K562 (cell line): ENCODE data around the gene FTO. TPM values are rescaled to one million over a fixed set of nuclear protein-coding genes. Genes with fewer than 3 reads are reported as not detected.

Experiments used
- ATAC-seq: fragments of 200-7000 bp; cut with Tn5 transposase; 3 replicates; pipeline ENCODE4 v1.9.1; 2020; ENCODE audit warnings: moderate library complexity
- BruUV-seq: library from RNA; stranded (reverse); fragments of 400-500 nt; replicated peaks from 2 replicates; lab custom pipeline; 2021; lab: Mats Ljungman, UMichigan
- CTCF ChIA-PET: fragments of 300-600 bp; formaldehyde crosslinking; extraction: SDS; loops from one replicate; lab custom pipeline; 2021; ENCODE audit warnings: low intra/inter-chr PET ratio; lab: Yijun Ruan, JAX
- POLR2A ChIA-PET: fragments of 300-600, 350-650 bp; sonication (Branson Sonifier 250); formaldehyde crosslinking; extraction: SDS; loops from one replicate; lab custom pipeline; 2021; ENCODE audit warnings: antibody characterized with exemption, inconsistent platforms; lab: Yijun Ruan, JAX
- DNase-seq, 4 experiments: peaks; one replicate each; pipeline versions ENCODE4 v3.0.0 to v3.0.0-alpha.2; 2011 to 2018; ENCODE audit warnings: low spot score in 3 of 4, mixed read lengths in 3 of 4; ENCODE audit errors: extremely low read depth in 1 of 4
- FAIRE-seq: peaks from 2 replicates; lab custom pipeline; 2011; peaks lifted over from hg19 to GRCh38; lab: Jason Lieb, UNC
- H2AFZ ChIP-seq: 2 replicates; pipeline ENCODE4 v1.6.0; 2011; ENCODE audit warnings: low read depth, low read length, control low read depth, inconsistent platforms
- H3K27ac ChIP-seq: fragments of 200-600 bp; 3 replicates; pipeline ENCODE4 v1.8.0; 2011; ENCODE audit warnings: low read depth, mild to moderate bottlenecking, control low read depth, inconsistent platforms, low read length, moderate library complexity, mixed read lengths; ENCODE audit errors: extremely low read depth
- H3K27me3 ChIP-seq, 2 experiments: fragments of 300-600 bp in 1 of 2; 2 replicates in 1 of 2; 3 replicates in 1 of 2; pipeline versions ENCODE4 v1.6.0 to v1.8.0; 2011; ENCODE audit warnings: inconsistent platforms in 2 of 2, low read length in 2 of 2, mild to moderate bottlenecking in 1 of 2, mixed read lengths in 1 of 2, moderate library complexity in 1 of 2; ENCODE audit not compliant: control insufficient read depth in 2 of 2, insufficient read depth in 2 of 2
- H3K36me3 ChIP-seq: fragments of 300-600 bp; 3 replicates; pipeline ENCODE4 v1.8.0; 2011; ENCODE audit warnings: mild to moderate bottlenecking, low read length, inconsistent platforms; ENCODE audit not compliant: control insufficient read depth, insufficient read depth
- H3K4me1 ChIP-seq, 2 experiments: fragments of 200-600 bp in 1 of 2; replicated peaks in 1 of 2; 2 replicates in 1 of 2; 3 replicates in 1 of 2; pipeline versions ENCODE4 v1.5.1 to v1.8.0; 2011; ENCODE audit warnings: inconsistent platforms in 2 of 2, low read length in 2 of 2, mild to moderate bottlenecking in 1 of 2, mixed read lengths in 1 of 2, moderate library complexity in 1 of 2; ENCODE audit not compliant: control insufficient read depth in 2 of 2, insufficient read depth in 2 of 2
- H3K4me2 ChIP-seq: 2 replicates; pipeline ENCODE4 v1.6.1; 2011; ENCODE audit warnings: low read length, control low read depth, inconsistent platforms, mixed read lengths; ENCODE audit not compliant: insufficient read depth
- H3K4me3 ChIP-seq: fragments of 200-600 bp; sonication (generic), shearing (Covaris generic); 2 replicates; pipeline ENCODE4 v1.5.1; 2016; ENCODE audit warnings: control low read depth, inconsistent platforms
- H3K79me2 ChIP-seq: fragments of 200-600 bp; 3 replicates; pipeline ENCODE4 v1.8.0; 2011; ENCODE audit warnings: low read length, inconsistent platforms; ENCODE audit not compliant: control insufficient read depth, insufficient read depth
- H3K9ac ChIP-seq, 2 experiments: 2 replicates each; pipeline versions ENCODE4 v1.6.0 to v1.6.1; 2011; ENCODE audit warnings: low read depth in 2 of 2, low read length in 2 of 2, control low read depth in 1 of 2, inconsistent platforms in 1 of 2, mild to moderate bottlenecking in 1 of 2, mixed read lengths in 1 of 2; ENCODE audit not compliant: insufficient read depth in 1 of 2
- H3K9me1 ChIP-seq: one replicate; pipeline ENCODE4 v1.6.0; 2011; ENCODE audit warnings: inconsistent platforms, mild to moderate bottlenecking, low read length, moderate library complexity; ENCODE audit not compliant: control insufficient read depth, insufficient read depth
- H3K9me3 ChIP-seq: replicated peaks from 2 replicates; pipeline ENCODE4 v1.5.1; 2011; ENCODE audit warnings: low read depth, low read length, inconsistent platforms; ENCODE audit not compliant: control insufficient read depth, insufficient read depth
- H4K20me1 ChIP-seq: replicated peaks from 2 replicates; pipeline ENCODE4 v1.6.1; 2011; ENCODE audit warnings: low read length, inconsistent platforms, mixed read lengths; ENCODE audit not compliant: control insufficient read depth, insufficient read depth
- COPS2 ChIP-seq: fragments of 450-650 bp; conservative IDR thresholded peaks from 2 replicates; pipeline ENCODE4 v1.6.1; 2016; ENCODE audit warnings: mild to moderate bottlenecking, moderate library complexity
- DNMT1 ChIP-seq: fragments of 450-650 bp; IDR thresholded peaks from 2 replicates; pipeline ENCODE4 v1.6.1; 2016; ENCODE audit warnings: antibody characterized with exemption, mild to moderate bottlenecking
- ETV5 ChIP-seq: sonication (generic); formaldehyde crosslinking; IDR thresholded peaks from 2 replicates; pipeline ENCODE4 v1.4.0; 2020; ENCODE audit warnings: low read depth, mild to moderate bottlenecking, missing genetic modification reagents
- GTF2B ChIP-seq: IDR thresholded peaks from 2 replicates; pipeline ENCODE4 v1.6.1; 2011; ENCODE audit not compliant: insufficient read length; ENCODE audit errors: extremely low read depth
- IRF9 ChIP-seq: fragments of 450-650 bp; IDR thresholded peaks from 2 replicates; pipeline ENCODE4 v1.6.1; 2016; ENCODE audit warnings: missing biosample characterization, missing genetic modification characterization
- MTA2 ChIP-seq: fragments of 450-650 bp; IDR thresholded peaks from 2 replicates; pipeline ENCODE4 v1.6.1; 2016; ENCODE audit warnings: low read depth
- NR2F6 ChIP-seq: fragments of 450-650 bp; formaldehyde crosslinking; IDR thresholded peaks from 2 replicates; pipeline ENCODE4 v1.4.0; 2020; ENCODE audit warnings: mild to moderate bottlenecking
- PBX2 ChIP-seq, 2 experiments: IDR thresholded peaks in 1 of 2; conservative IDR thresholded peaks in 1 of 2; 2 replicates each; pipeline ENCODE4 v1.6.1; 2016; ENCODE audit warnings: low read depth in 2 of 2, mild to moderate bottlenecking in 1 of 2, missing compliant biosample characterization in 1 of 2, missing genetic modification characterization in 1 of 2, moderate library complexity in 1 of 2
- PCBP1 ChIP-seq: fragments of 200-400 bp; formaldehyde crosslinking; IDR thresholded peaks from 2 replicates; pipeline ENCODE4 v1.6.1; 2018; ENCODE audit warnings: mild to moderate bottlenecking, low read depth, low read length; ENCODE audit not compliant: poor library complexity, severe bottlenecking
- RCOR1 ChIP-seq, 2 experiments: IDR thresholded peaks; 2 replicates each; pipeline ENCODE4 v1.6.1; 2012; ENCODE audit warnings: low read depth in 2 of 2, low read length in 2 of 2, borderline replicate concordance in 1 of 2, improper control_type of control experiment in 1 of 2
- TEAD4 ChIP-seq, 2 experiments: sonication (generic) in 1 of 2; formaldehyde crosslinking in 1 of 2; IDR thresholded peaks; 2 replicates each; pipeline versions ENCODE4 v1.6.1 to v1.8.0; 2012 to 2022; ENCODE audit warnings: borderline replicate concordance in 1 of 2, inconsistent platforms in 1 of 2, low read length in 1 of 2, mild to moderate bottlenecking in 1 of 2, missing genetic modification reagents in 1 of 2
- ZNF263 ChIP-seq: sonication (generic); formaldehyde crosslinking; IDR thresholded peaks from 2 replicates; pipeline ENCODE4 v1.8.0; 2022; ENCODE audit warnings: mild to moderate bottlenecking, missing genetic modification reagents, borderline replicate concordance
- ZNF655 ChIP-seq: fragments of 250-450 bp; sonication (Bioruptor Pico); IDR thresholded peaks from 2 replicates; pipeline ENCODE4 v1.5.0; 2021
- ZNF778 ChIP-seq: fragments of 450-650 bp; formaldehyde crosslinking; IDR thresholded peaks from 2 replicates; pipeline ENCODE4 v1.4.0; 2020; ENCODE audit warnings: mild to moderate bottlenecking, moderate library complexity
- WGBS: fragments of 100-300 bp; shearing (Covaris generic); methylation state at CpG from one replicate; pipeline ENCODE4 v1.1.6; 2016; ENCODE audit warnings: low coverage, mixed read lengths; ENCODE audit not compliant: insufficient coverage; ENCODE audit errors: missing lambda C conversion rate; 5-methylcytosine and 5-hydroxymethylcytosine counted together
- in situ Hi-C: fragments of 300-500 bp; cut with MboI; formaldehyde crosslinking; loops from 4 replicates; pipeline ENCODE4 v1.15.0; 2018; ENCODE audit warnings: inconsistent platforms, mixed read lengths
- intact Hi-C: fragments of 100-400 bp; cut with micrococcal nuclease; formaldehyde crosslinking; loops from 2 replicates; pipeline ENCODE4 v1.14.2; 2022
- polyA plus RNA-seq, 8 experiments: library from polyadenylated mRNA; depleted of rRNA in 4 of 8; stranded (reverse) in 5 of 8; unstranded in 3 of 8; fragments of >200 nt; fragmentation: Nextera tagmentation in 2 of 8; fragmentation: Illumina TruSeq in 1 of 8; extraction: Ambion mirVana in 2 of 8; extraction: Trizol in 1 of 8; gene quantifications; 2 replicates each; pipeline versions ENCODE4 v1.2.1 to v1.2.3, GENCODE V29; 2011 to 2014; ENCODE audit warnings: inconsistent platforms in 1 of 8, missing spikeins in 1 of 8
- total RNA-seq, 7 experiments: library from RNA; depleted of rRNA in 6 of 7; stranded (reverse); fragments of >200 nt in 6 of 7; fragmentation: Illumina TruSeq in 2 of 7; extraction: Trizol in 2 of 7; gene quantifications; 2 replicates each; pipeline versions ENCODE4 v1.2.1 to v1.2.3, GENCODE V29; 2011 to 2021; ENCODE audit warnings: low replicate concordance in 1 of 7

The FTO gene
- total and polyA plus RNA-seq, 9 of the 15 experiments (the other 6 are each of a cell fraction or from before 2014, with no cell fraction given): 11.3 to 27.7 (median 25.5) TPM

- Histone ChIP-seq H3K27ac (no peak overlapping the region), H3K4me2 (no peak overlapping the region)
Measured at GRCh38 chr16:54102888-54103866, 399.2 kb downstream of the FTO start.

More at GRCh38 chr16:54102888-54103866, 399.2 kb downstream of the FTO start:
- Histone ChIP-seq H4K20me1 (no peaks in the 10 kb centered on the region; the same call in 1 of the 2 replicates), H3K36me3 (no peaks in the 10 kb centered on the region), H3K4me1 (no peaks in the 10 kb centered on the region), H2AFZ (no peak overlapping the region), H3K79me2 (no peaks in the 10 kb centered on the region), H3K9ac (no peak overlapping the region), H3K4me3 (no peak overlapping the region), H3K27me3 (peaks cover 2 to 8% of the 10 kb centered on the region in 2 experiments; a peak in 4 of 5 replicates), H3K9me1 (no peaks in the 10 kb centered on the region), H3K9me3 (no peaks in the 10 kb centered on the region)
- intact Hi-C loops (no loop called here), in situ Hi-C loops (no loop called here)
- BruUV-seq: no TSS peak
- POLR2A ChIA-PET: no interaction called here
- DNase-seq (no peak), FAIRE-seq (no peak), ATAC-seq (no peak)
- under 1% methylated on average over 10 of the region's 10 CpGs for WGBS
- TF ChIP-seq PCBP1 (no peak), MTA2 (no peak), NR2F6 (CRISPR knock-in tag) (no peak), ZNF263 (CRISPR knock-in tag) (no peak), ZNF778 (CRISPR knock-in tag) (no peak), GTF2B (no peak), TEAD4 (IDR thresholded peaks at IDR 0.05; ENCODE audit: low read length) (no peak), TEAD4 (CRISPR knock-in tag; IDR thresholded peaks at IDR 0.05; ENCODE audit: borderline replicate concordance) (no peak), DNMT1 (no peak), IRF9 (tag) (no peak), ZNF655 (CRISPR knock-in tag) (no peak), RCOR1 (IDR thresholded peaks at IDR 0.05; ENCODE audit: borderline replicate concordance in 1 of 2, low read depth in 2 of 2, low read length in 2 of 2) (no peak), COPS2 (no peak), ETV5 (CRISPR knock-in tag) (no peak), PBX2 (CRISPR knock-in tag; IDR thresholded peaks at IDR 0.05; ENCODE audit: low read depth) (no peak), PBX2 (tag; conservative IDR thresholded peaks at IDR 0.05; ENCODE audit: low read depth) (no peak)
- CTCF ChIA-PET: no interaction called here
